GM21423 (cell line): ENCODE measurements around the gene LANCL1.
"Not testable (repeated sequence)": the region's sequence is repeated elsewhere in the genome, so short reads cannot be mapped to it uniquely, and the experiment has no call there.

Experiments used
- ATAC-seq: cut with Tn5 transposase; IDR thresholded peaks from one replicate; pipeline ENCODE4 v1.9.1; 2021; ENCODE audit warnings: mild to moderate bottlenecking, moderate library complexity; ENCODE audit not compliant: unreplicated experiment

Gene LANCL1

DNA sequence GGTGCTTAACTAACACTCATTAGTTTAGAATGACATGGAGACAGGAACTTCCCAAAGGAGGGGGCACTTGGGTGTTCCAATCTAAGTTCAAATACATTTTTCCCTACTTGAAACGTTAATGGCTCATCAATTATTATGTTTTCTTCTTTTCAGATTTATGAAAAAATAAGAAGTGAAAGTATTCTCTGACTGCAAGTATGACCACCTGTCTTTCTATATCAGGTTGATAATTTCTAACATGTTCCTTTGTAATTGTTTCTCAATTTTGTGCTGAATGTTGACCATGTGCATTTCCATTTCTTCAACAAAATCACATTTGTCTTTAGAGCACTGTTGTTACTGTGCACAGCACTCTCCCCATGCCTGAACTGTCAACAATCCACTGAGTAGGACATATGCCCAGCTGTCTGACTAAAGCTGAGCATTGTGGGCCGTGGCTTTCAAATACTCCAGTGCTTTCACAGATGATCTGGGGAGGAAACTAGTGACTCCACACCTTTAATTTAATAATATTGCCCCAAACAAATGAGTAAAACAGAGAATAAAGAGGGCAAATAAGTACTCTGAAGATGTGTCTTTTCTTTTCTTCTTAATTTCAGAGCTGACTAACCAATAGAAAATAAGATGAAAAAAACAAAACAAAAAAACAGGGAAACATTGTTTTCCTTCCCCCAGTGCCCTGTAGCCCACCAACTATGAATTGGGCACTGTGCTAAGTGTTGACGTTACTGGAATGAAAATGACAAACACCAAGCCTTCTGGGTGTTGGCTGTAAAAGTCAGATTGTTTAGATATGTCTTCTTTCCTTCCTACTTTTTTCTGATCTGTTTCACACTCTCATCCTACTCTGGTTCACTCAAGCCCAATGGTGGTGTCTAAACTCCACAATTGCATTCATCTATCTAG is 16.0 kb downstream of the LANCL1 start:
- peak; percentile 55 for ATAC-seq

DNA sequence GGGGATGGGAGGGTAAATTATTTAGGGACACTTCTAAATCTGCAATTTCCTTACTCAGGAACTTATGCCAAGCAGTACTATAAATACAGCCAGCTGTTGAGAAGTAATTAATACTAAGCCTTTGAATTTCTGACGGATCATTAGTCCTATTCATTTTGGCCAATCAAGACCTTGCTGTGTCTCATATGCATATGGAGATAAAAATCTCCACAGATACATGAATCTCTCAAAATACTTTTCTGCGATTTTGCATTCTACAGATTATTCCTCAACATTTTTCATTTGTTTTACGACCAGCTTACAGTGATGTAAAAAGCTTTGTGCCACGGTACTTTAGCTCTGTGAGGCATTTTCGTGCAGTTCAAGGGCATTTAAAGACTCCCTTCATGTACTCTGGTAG is 16.7 kb downstream of the LANCL1 start:
- ATAC-seq = peak; percentile 8

DNA sequence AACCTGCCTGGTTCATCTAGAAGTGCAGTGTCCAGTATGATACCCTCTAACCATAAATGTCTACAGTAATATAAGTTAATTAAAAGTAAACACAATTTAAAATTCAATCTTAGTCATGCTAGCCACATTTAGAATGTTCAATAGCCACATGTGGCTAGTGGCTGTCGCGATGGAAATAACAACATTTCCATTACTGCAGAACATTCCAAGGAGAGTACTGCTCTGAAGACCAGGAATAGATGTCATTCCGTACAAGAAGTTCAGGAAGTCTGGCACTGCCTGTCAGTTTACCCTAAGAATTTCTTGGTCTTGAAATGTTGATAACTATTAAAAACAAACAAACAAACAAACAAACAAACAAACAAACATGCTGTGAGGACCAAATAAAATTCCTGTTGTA is 17.2 kb downstream of the LANCL1 start:
- no peak for ATAC-seq

DNA sequence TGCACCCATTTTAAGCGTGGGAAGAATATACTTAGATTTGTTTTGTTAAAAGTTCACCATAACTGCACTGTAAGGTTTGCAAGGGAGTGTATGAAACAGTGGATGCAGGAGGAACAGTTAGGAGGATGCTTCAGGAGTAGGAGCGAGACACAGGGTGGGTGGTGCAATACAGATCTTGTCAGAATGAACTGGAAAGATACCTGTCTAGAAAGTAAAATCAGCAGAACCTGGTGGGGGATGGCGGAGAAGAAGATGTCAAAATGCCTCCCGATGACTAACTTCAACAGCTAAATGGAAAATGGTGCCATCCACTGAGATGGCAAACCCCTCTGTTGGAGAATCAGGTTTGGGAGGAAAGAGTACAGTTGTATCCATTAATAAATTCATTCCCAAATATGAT is 18.2 kb downstream of the LANCL1 start:
- ATAC-seq = no peak

DNA sequence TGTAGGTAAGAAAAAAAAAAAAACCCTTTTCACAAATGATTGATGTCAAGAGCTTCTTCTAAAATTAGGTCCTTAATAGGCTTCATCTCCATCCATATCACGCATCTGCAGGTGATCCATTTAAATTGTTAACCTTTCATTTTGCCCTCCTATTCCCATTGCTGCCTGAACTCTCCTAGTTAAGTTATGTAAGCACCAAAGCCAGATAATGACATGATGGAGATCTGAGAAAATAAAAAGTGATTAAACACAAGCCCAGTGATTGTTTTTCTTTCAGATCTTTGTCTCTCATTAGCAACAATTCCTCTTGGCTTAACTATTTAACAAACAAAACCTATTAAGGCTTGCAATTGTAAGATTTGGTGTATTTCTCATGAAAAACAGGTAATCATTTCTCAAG is 20.0 kb downstream of the LANCL1 start:
- ATAC-seq = no peak

DNA sequence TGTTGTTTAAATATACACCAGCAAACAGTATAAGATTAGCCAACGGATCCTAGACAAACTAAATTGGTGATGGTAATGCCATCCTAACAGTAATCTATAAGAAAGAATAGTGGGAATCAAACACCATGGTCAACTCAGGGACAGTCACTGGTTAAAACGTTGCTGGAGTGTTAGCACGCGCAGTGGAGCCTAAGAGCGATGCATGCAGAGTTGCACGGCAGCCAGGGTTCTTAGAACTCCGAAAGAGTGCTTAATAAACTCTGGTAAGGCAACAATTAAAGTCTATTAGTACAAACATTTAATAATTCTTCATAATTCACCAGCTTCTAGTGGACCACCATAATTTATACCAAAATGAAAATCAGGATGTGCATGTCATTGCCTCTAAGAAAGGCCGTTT is 22.2 kb downstream of the LANCL1 start:
- ATAC-seq = no peak

DNA sequence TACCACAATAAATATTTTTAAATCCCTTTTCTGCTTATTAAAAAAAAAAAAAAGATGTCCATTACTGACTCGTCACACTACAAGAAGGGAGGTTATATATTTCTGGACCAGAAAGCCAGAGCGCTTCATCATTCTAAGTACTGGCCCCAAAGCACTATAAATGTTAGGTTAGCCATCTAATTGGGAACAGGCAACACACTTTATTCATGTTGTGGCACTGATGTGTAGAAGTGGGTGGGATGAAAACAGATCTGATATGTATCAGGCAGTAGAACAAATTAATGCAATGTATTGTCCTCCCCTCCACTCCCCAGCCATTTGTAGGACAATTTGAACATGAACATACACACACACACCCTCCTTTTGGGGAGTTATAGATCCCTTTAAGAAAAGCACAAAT is 24.4 kb downstream of the LANCL1 start:
- ATAC-seq = no peak

DNA sequence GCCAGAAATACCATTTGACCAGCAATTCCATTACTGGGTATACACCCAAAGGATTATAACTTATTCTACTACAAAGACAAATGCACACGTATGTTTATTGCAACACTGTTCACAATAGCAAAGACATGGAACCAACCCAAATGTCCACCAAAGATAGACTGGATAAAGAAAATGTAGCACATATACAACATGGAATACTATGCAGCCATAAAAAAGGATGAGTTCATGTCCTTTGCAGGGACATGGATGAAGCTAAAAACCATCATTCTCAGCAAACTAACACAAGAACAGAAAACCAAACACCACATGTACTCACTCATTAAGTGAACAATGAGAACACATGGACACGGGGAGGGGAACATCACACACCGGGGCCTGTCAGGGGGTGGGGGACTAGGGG is 25.6 kb downstream of the LANCL1 start:
- ATAC-seq = not testable (repeated sequence)

DNA sequence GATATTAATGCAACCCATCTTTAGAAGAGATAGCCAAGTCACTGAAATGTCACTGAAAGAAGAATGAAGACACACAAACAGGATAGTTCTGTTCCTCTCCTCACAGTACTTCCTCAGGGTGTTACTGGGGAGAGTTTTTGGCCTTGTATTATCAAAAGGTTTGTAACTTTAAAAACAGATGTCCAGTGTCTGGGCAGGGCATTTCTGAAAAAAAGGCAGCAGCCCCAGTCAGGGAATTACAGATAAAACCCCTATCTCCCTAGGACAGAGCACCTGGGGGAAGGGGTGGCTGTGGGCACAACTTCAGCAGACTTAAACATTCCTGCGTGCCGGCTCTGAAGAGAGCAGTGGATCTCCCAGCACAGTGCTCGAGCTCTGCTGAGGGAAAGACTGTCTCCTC is 30.8 kb downstream of the LANCL1 start:
- no peak for ATAC-seq

DNA sequence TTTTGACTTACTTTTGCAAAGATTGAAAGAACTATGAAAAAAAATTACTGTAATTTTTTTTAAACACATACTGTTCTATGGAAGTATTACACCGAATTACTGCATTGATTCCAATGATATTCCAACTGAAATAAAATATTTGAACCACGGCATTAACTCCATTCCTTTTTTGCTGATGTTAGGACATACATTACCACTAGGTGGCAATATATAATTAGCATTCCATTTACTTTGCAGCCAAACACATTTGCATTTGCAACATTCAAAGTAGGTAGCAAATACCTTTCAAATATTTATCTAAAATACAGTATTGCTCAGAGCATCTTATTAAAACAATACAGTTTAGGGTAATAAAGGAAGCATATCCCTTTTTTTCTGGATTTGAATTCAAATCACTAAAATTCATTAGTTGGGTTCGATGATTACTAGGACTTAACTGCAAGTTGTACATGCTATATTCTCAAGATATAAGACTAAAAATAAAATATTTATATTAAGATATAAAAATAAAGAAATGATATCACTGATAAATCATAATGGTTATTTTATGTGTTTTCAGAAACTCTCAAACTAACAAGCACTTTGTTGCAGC is 31.3 kb downstream of the LANCL1 start:
- ATAC-seq = peak; percentile 48

DNA sequence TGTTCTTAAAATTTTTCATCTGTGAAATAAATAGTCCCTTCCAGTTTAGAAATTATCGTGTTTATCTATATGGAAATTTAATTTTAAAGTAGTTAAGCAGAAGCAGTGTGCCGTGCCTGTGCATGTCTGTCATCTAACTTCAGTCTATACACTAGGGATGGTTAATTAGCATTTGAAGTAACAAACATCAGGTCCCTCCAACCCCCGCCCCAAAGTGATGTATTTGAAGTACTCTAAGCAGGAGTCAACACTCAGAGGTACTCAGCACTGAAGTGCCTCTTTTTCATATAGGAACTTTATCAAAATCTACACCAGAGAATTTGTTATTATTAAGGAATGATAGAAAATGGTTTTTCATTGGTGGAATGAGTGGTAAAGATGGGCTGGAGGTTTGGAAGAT is 33.0 kb downstream of the LANCL1 start:
- no peak for ATAC-seq

DNA sequence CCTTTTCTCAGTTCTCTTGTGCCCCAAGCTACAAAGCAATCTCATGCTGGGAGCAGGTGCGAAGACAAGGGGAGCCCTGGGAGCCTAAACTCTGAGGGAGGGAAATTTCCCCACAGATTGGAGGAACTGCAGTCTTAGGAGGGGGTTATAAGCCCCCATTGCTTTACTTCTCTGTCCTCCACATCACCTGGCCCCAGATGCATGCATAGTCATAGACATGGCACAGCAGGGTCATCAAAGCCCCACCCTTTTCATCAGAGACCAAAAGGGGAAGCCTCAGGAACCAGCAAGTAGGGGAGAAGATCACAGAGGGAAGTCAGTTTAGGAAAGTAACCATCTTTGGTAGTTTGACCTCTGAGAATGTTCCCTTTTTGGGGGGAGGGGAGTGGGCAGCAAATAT is 33.7 kb downstream of the LANCL1 start:
- peak; percentile 22 for ATAC-seq

DNA sequence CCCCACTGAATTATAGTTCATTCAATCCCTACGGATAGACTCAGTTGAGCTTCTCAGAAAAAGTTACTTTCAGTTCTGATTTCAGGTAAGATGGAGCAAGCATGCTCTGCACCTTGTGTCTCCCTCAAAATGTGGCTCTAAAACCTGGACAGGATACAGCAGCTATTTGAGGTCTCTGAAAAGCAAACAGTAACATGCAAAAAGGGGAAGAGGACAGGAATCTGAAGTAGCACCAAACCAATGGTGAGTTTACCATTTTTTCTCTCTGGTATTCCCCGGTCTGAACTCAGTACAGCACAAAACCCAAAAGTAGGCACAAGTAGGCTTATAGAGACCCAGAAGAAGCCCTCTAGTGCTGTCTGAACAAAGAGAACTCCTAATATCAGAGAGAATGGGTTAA is 34.1 kb downstream of the LANCL1 start:
- ATAC-seq = peak; percentile 74

DNA sequence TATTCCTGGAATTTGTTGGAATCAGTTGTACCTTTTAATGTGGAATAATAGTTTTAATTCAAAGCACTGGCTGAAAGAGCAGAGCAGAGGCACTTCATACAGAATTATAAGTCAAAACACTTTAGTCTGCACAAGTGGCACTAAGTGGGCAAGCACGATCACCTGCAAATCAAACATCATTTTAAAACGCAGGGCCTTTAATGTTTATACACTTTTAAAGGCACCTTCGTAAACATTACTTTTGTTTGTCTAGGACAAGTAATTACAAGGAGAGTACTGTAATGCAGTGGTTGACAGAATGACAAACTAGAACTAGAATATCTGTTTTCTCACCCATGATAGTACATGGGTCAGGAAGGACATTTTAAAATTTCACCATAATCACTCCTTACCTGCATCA is 36.4 kb downstream of the LANCL1 start:
- ATAC-seq = no peak

DNA sequence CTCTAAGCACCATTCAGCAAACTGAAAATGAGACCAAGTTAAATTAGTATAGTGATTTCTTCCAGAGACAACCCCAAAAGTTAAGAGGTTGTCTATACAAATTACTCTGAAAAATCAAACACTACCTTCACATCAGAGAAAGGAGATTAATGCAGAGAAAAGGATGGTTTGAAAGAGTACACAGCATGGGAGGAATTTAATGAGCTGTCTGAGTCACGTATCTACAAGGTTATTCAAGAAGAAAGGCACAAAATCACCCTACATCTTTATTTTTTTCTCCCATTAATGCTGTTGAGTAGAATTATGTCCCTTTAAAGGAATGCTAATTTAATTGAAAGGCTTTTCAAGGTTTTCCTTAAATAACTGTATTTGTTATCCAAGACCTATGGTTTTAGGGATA is 41.1 kb downstream of the LANCL1 start:
- ATAC-seq = no peak

DNA sequence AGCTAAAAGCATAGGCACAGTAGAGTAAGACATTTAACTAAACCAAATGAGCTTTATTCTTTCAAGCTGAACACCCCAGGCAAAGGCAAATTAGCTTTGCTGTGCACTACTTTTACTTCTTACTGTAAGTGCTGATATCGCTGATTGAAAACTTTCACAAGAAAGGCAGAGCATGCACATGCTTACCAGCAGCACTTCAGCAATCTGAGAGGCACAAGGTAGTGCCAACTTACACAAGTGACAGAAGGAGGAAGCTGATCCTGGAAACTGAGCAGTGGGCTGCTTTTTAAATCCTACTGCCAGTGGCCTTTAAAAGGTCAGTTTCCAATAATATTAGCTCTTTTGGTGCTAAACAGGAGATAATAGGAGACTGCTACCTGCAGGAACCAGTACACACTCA is 43.9 kb downstream of the LANCL1 start:
- ATAC-seq = no peak

DNA sequence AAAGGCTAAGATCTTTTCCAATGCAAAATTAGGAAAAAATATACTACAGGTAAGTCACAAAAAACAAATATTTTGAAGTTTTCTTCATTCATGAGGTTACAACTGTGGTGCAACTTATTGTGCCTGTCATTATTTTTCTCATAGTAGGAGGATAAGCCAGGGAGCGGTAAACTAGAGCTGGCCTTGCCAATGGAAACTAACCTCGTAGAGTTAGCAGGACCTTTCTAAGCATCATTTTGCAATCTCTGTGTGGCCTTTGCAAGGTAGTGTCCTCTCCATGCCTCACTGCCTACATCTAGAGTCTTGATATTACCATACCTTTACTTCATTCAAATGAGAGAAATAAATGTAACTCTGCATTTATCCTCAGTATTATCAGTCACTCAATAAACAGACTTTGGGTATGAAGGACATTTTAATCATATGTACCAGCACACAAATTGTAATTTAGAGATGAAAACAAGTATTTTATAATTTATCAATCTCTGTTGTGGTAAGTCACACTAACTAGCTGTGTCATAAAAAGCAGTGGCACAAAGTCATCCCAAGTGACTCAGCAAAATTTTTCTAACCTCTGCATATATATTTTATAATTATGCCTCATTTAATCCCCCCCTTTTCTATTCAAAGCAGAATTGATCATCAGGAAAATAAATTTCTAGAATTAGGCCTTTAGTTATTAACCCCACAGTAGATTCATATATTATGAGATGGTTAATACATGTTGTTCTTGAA is 47.0 kb downstream of the LANCL1 start:
- ATAC-seq = no peak

DNA sequence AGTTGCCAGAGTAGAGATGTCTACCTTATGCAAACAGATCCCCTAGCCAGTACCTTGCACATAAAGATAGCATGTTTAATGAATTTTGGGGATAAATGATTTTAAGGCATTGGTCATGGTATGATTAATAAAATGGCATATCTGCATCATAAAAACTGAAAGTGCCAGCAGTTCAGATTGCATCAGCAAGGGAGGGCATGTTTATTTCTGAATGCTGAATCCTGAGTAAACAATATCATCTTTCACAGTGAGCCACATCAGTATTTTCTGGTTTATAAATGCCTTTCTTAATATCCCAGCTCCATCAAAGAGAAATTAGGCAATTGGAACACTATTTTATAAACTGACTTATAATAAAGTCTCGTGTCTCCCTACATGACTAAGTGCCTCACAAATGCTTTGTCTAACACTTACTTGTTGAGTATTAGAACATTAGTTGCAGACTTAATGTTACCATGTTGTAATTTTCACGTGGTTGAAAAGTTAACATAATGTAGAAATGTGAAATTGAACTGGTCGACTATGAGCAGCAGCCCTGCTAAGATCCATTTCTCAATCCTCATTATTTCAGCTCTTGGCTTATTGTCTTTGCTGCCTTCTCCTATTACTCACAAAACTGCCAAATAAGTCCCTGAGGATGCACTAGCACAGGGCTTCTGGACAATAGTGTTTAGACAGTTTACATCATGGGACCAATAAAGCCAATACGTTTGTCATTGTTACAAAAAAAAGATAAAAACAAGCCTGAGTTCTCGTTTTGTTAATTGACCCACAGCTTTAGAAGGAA is 48.0 kb downstream of the LANCL1 start:
- ATAC-seq = no peak

DNA sequence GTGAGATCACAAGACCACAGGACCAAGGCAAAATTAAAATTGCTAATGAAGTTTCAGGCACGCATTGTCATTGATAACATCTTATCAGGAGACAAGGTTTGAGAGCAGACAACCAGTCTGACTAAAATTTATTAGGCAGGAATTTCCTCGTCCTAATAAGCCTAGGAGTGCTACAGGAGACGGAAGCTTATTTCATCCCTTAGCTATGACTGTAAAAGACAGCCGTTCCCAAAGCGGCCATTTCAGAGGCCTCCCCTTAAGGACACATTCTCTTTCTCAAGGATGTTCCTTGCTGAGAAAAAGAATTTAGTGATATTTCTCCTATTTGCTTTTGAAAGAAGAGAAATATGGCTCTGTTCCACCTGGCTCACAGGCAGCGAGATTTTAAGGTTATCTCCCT is 49.2 kb downstream of the LANCL1 start:
- ATAC-seq = not testable (repeated sequence)

DNA sequence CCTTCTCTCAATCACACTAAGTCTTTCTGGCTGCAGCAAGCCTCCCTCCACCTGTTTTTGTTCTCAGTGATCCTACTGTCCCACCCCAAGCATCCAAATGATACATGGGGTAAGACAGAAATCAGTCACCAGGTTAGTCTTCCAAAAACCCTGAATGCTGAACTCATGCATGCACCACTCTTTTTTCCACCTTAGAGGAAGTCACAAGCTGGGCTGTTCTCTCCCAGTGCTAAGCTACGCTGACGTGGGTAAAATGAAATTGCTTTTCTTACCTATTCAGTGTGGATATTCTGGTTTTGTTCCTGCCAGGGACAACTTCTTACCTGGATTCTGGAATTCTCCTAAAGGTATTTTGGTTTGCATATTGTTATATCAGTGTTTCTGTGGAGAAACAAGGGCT is 54.2 kb downstream of the LANCL1 start:
- no peak for ATAC-seq

DNA sequence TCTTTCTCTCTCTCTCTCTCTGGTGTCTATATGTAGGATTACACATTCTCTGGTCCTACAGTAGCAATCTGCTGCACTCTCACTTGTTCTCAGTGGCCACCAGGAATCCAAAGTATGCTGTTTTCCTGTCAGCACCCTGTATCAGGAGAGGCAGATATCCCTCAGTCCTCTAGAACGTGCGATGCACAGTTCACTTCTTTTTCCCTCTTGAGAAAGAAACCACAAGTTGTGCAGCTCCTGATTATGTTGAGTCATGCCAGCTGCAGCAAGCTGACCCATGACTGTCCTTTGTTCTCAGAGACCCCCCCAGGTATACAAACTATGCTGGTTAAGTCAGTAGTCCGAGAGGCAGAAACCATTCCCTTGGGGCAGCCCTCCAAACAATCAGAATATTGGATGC is 54.6 kb downstream of the LANCL1 start:
- no peak for ATAC-seq
